GM23338 (cell line): Measurements from ENCODE around the gene ENPP4.

Experiments used
- EZH2 ChIP-seq: fragments of 200-600 bp; sonication (generic); IDR thresholded peaks from one replicate; pipeline ENCODE4 v1.8.0; 2017; ENCODE audit warnings: antibody characterized with exemption, mild to moderate bottlenecking, low read depth; ENCODE audit not compliant: unreplicated experiment
- TF ChIP-seq, protein P1 (sequence below), 2 experiments: fragments of 200-600 bp in 1 of 2; sonication (generic) in 1 of 2; conservative IDR thresholded peaks; 2 replicates each; pipeline versions ENCODE4 v1.5.1 to v1.6.1; 2016 to 2017; ENCODE audit warnings: antibody characterized with exemption in 2 of 2, low read depth in 2 of 2, mild to moderate bottlenecking in 2 of 2, moderate library complexity in 1 of 2
- TF ChIP-seq, protein P2 (sequence below): IDR thresholded peaks from one replicate; pipeline ENCODE4 v1.6.1; 2018; ENCODE audit warnings: antibody characterized with exemption; ENCODE audit not compliant: unreplicated experiment

DNA sequence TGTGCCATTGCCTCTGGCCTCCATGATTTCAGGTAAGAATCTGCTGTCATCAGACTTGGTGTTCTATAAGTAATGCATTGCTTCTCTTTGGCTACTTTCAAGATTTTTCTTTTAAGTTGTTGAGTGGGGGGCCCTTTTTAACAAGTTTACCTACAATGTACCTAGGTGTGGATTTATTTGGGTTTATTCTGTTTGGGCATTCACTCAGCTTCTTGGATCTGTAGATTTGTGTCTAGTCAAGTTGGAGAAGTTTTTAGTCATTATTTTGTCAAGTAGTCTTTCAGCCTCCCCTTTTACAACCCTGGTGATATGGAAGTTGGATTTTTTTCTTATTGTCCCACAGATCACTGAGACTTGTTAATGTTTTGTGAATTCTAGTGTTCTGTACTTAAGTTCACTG, 26.9 kb downstream of the ENPP4 start:
- TF ChIP-seq, protein P1, sequence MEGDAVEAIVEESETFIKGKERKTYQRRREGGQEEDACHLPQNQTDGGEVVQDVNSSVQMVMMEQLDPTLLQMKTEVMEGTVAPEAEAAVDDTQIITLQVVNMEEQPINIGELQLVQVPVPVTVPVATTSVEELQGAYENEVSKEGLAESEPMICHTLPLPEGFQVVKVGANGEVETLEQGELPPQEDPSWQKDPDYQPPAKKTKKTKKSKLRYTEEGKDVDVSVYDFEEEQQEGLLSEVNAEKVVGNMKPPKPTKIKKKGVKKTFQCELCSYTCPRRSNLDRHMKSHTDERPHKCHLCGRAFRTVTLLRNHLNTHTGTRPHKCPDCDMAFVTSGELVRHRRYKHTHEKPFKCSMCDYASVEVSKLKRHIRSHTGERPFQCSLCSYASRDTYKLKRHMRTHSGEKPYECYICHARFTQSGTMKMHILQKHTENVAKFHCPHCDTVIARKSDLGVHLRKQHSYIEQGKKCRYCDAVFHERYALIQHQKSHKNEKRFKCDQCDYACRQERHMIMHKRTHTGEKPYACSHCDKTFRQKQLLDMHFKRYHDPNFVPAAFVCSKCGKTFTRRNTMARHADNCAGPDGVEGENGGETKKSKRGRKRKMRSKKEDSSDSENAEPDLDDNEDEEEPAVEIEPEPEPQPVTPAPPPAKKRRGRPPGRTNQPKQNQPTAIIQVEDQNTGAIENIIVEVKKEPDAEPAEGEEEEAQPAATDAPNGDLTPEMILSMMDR (conservative IDR thresholded peaks at IDR 0.05; ENCODE audit: low read depth in 2 of 2), result no peak
- no peak for TF ChIP-seq EZH2
- TF ChIP-seq, protein P2, sequence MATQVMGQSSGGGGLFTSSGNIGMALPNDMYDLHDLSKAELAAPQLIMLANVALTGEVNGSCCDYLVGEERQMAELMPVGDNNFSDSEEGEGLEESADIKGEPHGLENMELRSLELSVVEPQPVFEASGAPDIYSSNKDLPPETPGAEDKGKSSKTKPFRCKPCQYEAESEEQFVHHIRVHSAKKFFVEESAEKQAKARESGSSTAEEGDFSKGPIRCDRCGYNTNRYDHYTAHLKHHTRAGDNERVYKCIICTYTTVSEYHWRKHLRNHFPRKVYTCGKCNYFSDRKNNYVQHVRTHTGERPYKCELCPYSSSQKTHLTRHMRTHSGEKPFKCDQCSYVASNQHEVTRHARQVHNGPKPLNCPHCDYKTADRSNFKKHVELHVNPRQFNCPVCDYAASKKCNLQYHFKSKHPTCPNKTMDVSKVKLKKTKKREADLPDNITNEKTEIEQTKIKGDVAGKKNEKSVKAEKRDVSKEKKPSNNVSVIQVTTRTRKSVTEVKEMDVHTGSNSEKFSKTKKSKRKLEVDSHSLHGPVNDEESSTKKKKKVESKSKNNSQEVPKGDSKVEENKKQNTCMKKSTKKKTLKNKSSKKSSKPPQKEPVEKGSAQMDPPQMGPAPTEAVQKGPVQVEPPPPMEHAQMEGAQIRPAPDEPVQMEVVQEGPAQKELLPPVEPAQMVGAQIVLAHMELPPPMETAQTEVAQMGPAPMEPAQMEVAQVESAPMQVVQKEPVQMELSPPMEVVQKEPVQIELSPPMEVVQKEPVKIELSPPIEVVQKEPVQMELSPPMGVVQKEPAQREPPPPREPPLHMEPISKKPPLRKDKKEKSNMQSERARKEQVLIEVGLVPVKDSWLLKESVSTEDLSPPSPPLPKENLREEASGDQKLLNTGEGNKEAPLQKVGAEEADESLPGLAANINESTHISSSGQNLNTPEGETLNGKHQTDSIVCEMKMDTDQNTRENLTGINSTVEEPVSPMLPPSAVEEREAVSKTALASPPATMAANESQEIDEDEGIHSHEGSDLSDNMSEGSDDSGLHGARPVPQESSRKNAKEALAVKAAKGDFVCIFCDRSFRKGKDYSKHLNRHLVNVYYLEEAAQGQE, result no peak
